Naive thymus-derived CD8-positive, alpha-beta T cell (primary cell): ENCODE results near the gene CTSF. TPM values are rescaled to one million over a fixed set of nuclear protein-coding genes. Genes with fewer than 3 reads are reported as not detected.
"Not testable (repeated sequence)": the region's sequence is repeated elsewhere in the genome, so short reads cannot be mapped to it uniquely, and the experiment has no call there.

Experiments
- ATAC-seq, 2 donors: fragments of 150-1000 bp; cut with Tn5 transposase in 1 of 2; sonication (Bioruptor Pico), chemical (Tn5 transposase) in 1 of 2; 1 replicate in 1 of 2; 2 replicates in 1 of 2; pipeline ENCODE4 v1.10.0; 2021; ENCODE audit warnings: mild to moderate bottlenecking in 2 of 2, moderate library complexity in 2 of 2
- POLR2A ChIA-PET: fragments of 350-600 bp; sonication (Branson Sonifier 250); formaldehyde crosslinking; loops from one replicate; lab custom pipeline; 2021; ENCODE audit warnings: antibody characterized with exemption; lab: Charles Lee
- DNase-seq, 10 donors: peaks; one replicate each; pipeline versions ENCODE4 v3.0.0 to v3.0.0-alpha.2; 2020 to 2022
- H3K27ac Mint-ChIP-seq, 10 donors: one replicate each; pipeline ENCODE4 v1.8.0; 2020 to 2022; ENCODE audit warnings: mild to moderate bottlenecking in 10 of 10, mixed read lengths in 10 of 10, moderate library complexity in 4 of 10, inconsistent platforms in 1 of 10
- H3K27me3 Mint-ChIP-seq, 5 donors: one replicate each; pipeline ENCODE4 v1.8.0; 2021 to 2022; ENCODE audit warnings: mixed read lengths in 5 of 5
- H3K36me3 Mint-ChIP-seq, 3 donors: one replicate each; pipeline ENCODE4 v1.8.0; 2020 to 2022; ENCODE audit warnings: mixed read lengths in 3 of 3, mild to moderate bottlenecking in 2 of 3, inconsistent platforms in 1 of 3
- H3K4me1 Mint-ChIP-seq, 4 donors: one replicate each; pipeline ENCODE4 v1.8.0; 2021 to 2022; ENCODE audit warnings: mixed read lengths in 4 of 4
- H3K4me3 Mint-ChIP-seq, 10 donors: one replicate each; pipeline ENCODE4 v1.8.0; 2020 to 2022; ENCODE audit warnings: mild to moderate bottlenecking in 10 of 10, mixed read lengths in 10 of 10, moderate library complexity in 6 of 10, inconsistent platforms in 1 of 10
- H3K9me3 Mint-ChIP-seq, 9 donors: one replicate each; pipeline ENCODE4 v1.8.0; 2020 to 2022; ENCODE audit warnings: mixed read lengths in 9 of 9, mild to moderate bottlenecking in 3 of 9, inconsistent platforms in 1 of 9, moderate library complexity in 1 of 9
- polyA plus RNA-seq, 3 donors: library from polyadenylated mRNA; unstranded; fragments of 300-500 nt; fragmentation: Illumina TruSeq; gene quantifications; one replicate each; pipeline ENCODE4 v1.2.3, GENCODE V29; 2021
- total RNA-seq, 8 experiments: library from RNA in 2 of 8; stranded (reverse) in 2 of 8; gene quantifications; one replicate each; pipeline ENCODE4 v1.2.3 and lab custom pipeline; 2021 to 2026

CTSF gene
- total RNA-seq (10 to 100 TPM; 53.9 to 58.4 TPM), polyA plus RNA-seq (10 to 100 TPM; 25.1 to 40.9 (median 25.4) TPM), total RNA-seq (lab: John Stamatoyannopoulos, UW) (1.5 to 69.6 (median 20.9) reads per million in 6 experiments)

DNA sequence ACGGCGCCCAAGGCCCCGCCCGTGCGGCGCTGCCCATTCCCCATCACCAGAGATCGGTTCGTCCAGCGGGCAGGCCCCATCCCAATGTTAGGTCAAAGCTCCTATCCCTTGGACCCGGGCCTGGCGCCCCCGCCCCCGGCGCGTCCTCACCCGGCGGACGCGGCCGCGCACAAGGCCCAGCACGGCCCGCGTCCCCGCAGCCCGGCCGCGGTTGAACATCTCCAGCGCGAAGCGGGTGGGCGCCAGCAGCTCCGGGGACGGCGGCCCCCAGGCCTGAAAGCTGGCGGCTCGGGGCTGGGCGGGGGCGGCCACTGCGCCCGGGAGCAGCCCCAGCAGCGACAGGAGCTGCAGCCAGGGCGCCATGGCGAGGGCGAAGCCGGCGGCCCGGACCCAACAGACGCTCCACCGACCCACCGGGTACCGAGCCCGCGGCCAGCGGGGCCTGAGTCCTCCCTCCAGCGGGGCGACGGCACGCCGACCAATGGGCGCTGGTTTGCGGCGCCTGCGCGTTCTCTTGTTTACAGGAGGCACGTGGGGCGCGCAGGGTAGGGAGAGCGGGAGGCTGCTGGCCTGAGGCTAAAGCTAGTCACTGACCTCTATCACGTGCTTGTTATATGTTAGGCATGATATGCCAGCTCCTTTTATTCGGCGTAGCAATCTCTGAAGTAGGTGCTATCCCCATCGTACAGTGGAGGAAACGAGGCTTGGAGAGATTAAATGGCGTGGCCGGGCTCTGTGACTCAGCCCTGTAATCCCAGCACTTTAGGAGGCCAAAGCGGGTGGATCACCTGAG is at the start of gene CTSF:
Gene CTSF (minus strand): TSS at position 483 of the 793 bp plus-strand sequence. CDS start 120 bp downstream, at position 363.
- ATAC-seq (peak; percentile 94 to 99), DNase-seq (peak; percentile 50 to 89 (median 68))
- Mint-ChIP-seq H3K27ac (peak within 1 kb of the TSS in 9 of 10 donors; percentile 66 to 95 (median 87)), H3K27me3 (peaks cover 0 to 2% (median 0%) of the 10 kb centered on the region in 5 donors), H3K4me3 (peak within 1 kb of the TSS; percentile 75 to 89 (median 86)), H3K4me1 (peaks cover 0 to 18% (median 10%) of the 10 kb centered on the region in 4 donors), H3K36me3 (peaks cover 0 to 2% (median 0%) of the 10 kb centered on the region in 3 donors), H3K9me3 (no peaks in the 10 kb centered on the region)
- POLR2A ChIA-PET = interaction anchor here (0.5 to 2.6 kb wide), 17 partner anchors 9 to 667 kb away, joined by 3 to 26 read pairs (median 4); partner anchors contain the start of genes ACTN3, DPP3, MRPL11 and RBM14

DNA sequence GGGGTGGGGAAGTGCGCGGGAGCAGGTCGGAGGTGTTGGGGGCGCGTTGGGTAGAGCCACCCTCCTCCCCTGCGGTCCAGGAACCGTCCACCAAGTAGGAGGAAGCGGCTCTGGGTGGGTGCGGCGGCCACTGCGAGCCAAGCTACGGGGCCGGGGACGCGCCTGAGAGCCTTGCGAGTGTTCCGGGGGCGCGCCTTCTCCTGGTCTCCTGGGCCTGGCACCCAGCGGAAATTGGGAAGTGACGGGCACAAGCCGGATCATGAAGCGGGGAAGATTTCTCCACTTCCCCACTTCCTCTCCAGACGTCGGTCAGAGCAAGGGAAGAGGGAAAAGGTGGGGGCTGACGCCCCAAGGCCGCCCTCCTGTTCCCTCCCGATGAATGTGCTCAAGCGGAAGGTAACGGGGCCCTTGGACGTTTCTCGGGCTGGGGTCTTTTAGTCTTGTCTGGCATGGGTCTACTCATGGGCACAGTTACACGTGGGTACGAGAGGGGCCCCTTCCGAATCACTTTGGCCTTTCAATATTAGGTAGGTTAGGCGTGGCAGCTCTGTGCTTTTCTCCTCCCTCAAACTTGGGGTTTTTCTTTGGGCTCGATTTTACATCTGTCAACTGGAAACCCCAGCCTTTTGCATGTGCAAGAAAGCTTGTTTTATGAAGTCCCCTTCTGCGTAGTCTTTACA is 48.9 kb upstream of the CTSF start:
- no peaks in the 10 kb centered on the region for H3K9me3 Mint-ChIP-seq

DNA sequence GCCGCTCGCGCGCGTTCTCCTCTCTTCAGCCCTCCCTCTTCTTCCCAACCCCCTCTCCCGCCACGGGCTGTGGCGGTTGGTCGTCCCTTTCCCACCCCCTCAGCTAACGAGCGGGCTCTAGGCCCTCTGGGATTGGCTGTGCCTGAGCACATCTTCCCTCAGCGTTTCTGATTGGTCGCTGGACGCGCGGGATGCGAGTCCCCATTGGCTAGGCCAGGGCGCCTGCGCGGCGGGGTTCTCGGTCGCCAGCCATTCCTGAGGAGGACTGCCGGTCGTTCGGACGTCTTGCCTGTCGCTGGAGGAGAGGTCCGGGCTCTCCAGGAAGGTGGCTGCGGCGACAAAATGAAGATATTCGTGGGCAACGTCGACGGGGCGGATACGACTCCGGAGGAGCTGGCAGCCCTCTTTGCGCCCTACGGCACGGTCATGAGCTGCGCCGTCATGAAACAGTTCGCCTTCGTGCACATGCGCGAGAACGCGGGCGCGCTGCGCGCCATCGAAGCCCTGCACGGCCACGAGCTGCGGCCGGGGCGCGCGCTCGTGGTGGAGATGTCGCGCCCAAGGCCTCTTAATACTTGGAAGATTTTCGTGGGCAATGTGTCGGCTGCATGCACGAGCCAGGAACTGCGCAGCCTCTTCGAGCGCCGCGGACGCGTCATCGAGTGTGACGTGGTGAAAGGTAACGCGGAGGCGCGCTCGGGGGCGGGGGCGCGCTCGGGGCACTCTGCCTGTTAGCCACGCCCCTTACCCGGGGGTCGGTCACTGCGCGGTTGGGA is 48.2 kb upstream of the CTSF start, which contains the start of gene RBM14:
Gene RBM14 (plus strand): TSS at position 252 of the 776 bp plus-strand sequence. CDS start 91 bp downstream, at position 343.
- H3K4me1 Mint-ChIP-seq = peaks cover 24 to 56% (median 49%) of the 10 kb centered on the region in 4 donors
- ATAC-seq = peak; percentile 80 to 81

More for the DNA sequence above, 48.9 kb upstream of the CTSF start:
- Mint-ChIP-seq H3K36me3 (peaks cover 0 to 48% (median 17%) of the 10 kb centered on the region in 3 donors), H3K4me3 (peak overlapping the region; percentile 96 to 100 (median 98)), H3K27ac (peak overlapping the region; percentile 96 to 100 (median 99)), H3K27me3 (peaks cover 0 to 5% (median 0%) of the 10 kb centered on the region in 5 donors), H3K4me1 (peaks cover 25 to 64% (median 55%) of the 10 kb centered on the region in 4 donors)
- DNase-seq = peak in 5 of 10 donors; percentile 32 to 49 (median 38)
- POLR2A ChIA-PET = interaction anchor here (0.9 to 6.3 kb wide), 32 partner anchors 8 to 1263 kb away, joined by 3 to 198 read pairs (median 4); partner anchors contain the start of genes ACTN3, B4GAT1, CCDC87 and CCS
- ATAC-seq = peak in 1 of 2 donors; percentile 26

DNA sequence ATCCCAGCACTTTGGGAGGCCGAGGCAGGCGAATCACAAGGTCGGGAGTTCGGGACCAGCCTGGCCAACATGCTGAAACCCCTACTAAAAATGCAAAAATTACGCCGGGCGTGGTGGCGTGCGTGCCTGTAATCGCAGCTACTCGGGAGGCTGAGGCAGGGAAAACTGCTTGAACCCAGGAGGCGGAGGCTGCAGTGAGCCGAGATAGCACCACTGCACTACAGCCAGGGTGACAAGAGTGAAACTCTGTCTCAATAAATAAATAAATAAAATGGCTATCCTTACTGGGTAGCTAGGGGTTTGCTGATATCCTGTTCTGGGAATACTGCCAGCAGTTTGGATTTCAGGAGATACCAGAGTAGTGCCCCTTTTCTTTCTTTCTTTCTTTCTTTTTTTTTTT is 45.7 kb upstream of the CTSF start:
- peaks cover 0 to 25% (median 10%) of the 10 kb centered on the region in 3 donors for H3K36me3 Mint-ChIP-seq
- H3K9me3 Mint-ChIP-seq = no peaks in the 10 kb centered on the region
- peaks cover 0 to 5% (median 0%) of the 10 kb centered on the region in 5 donors for H3K27me3 Mint-ChIP-seq
- no peak overlapping the region for H3K4me3 Mint-ChIP-seq
- peaks cover 21 to 50% (median 39%) of the 10 kb centered on the region in 4 donors for H3K4me1 Mint-ChIP-seq
- peak overlapping the region in 1 of 10 donors; percentile 38 for H3K27ac Mint-ChIP-seq
- no peak for DNase-seq
- no peak for ATAC-seq
- POLR2A ChIA-PET = interaction anchor here (0.6 kb wide), 1 partner anchor 19 kb away, joined by 3 read pairs; no protein-coding TSS in a partner anchor

More for the DNA sequence above, 48.2 kb upstream of the CTSF start, which contains the start of gene RBM14:
- DNase-seq = peak; percentile 97 to 100 (median 98)
- Mint-ChIP-seq H3K9me3 (no peaks in the 10 kb centered on the region), H3K27ac (peak within 1 kb of the TSS; percentile 96 to 100 (median 99)), H3K4me3 (peak within 1 kb of the TSS; percentile 96 to 100 (median 98)), H3K36me3 (peaks cover 0 to 40% (median 17%) of the 10 kb centered on the region in 3 donors), H3K27me3 (peaks cover 0 to 5% (median 0%) of the 10 kb centered on the region in 5 donors)
- POLR2A ChIA-PET = interaction anchor here (0.5 to 6.3 kb wide), 36 partner anchors 9 to 1838 kb away, joined by 3 to 198 read pairs (median 4); partner anchors contain the start of genes ACTN3, B4GAT1, CCDC87 and CCS

DNA sequence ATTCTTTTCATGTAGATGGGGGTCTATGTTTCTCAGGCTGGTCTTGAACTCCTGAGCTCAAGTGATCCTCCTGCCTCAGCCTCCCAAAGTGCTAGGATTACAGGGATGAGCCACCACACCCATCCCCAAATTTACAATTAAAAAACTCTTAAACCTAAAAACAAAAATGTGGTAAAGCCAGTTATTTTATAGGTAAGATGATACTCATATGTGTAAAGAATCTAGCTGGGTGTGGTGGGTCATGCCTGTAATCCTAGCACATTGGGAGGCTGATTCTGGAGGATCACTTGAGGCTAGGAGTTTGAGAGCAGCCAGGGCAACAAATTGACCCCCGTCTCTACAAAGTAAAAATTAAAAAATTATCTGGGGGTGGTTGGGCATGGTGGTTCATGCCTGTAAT is 44.1 kb upstream of the CTSF start:
- Mint-ChIP-seq H3K4me3 (no peak overlapping the region), H3K27me3 (peaks cover 0 to 5% (median 0%) of the 10 kb centered on the region in 5 donors), H3K9me3 (no peaks in the 10 kb centered on the region), H3K36me3 (peaks cover 0 to 13% (median 5%) of the 10 kb centered on the region in 3 donors), H3K4me1 (peaks cover 8 to 43% (median 24%) of the 10 kb centered on the region in 4 donors), H3K27ac (peak overlapping the region in 2 of 10 donors; percentile 38 to 66)
- DNase-seq = no peak
- ATAC-seq = no peak
- POLR2A ChIA-PET = interaction anchor here (1.4 to 1.9 kb wide), 2 partner anchors 16 to 26 kb away, joined by 4 to 5 read pairs; partner anchors contain the start of gene RBM4

DNA sequence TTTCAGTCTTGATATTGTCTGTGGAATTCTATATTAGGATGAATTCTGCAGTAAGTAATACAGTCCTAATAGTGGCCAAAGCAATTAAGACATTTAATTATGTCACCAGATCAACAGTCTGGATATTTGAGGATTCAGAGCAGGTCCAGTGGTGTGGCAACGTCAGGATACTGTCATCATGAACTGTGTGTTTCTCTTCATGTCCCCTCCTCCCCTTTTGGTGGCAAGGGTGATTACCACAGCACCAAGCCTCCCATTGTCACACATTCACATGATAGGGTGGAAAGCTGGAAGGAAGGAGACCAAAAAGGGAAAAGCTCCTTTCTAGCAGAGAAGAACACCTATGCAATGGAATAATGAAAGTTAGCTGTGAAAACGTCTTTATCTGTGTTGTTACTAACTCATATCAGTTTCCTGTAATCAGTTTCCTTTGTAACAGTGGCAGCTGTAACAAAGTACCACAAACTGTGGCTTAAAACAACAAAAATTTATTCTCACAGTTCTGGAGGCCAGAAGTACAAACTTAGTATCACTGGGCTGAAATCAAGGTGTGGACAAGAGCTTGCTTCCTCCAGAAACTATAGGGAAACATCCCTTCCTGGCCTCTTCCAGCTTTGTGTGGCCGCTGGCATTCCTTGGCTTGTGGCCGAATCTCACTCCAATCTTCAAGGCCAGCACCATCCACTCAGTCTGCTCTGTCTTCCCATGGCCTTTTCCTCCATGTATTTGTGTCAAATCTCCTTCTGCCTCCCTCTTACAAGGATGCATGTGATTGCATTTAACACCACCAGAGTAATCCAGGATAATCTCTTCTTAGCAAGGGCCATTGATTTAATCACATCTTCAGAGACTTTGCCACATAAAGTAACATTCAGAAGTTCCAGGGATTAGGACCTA is 41.6 kb upstream of the CTSF start:
- ATAC-seq = no peak
- H3K36me3 Mint-ChIP-seq = peaks cover 0 to 20% (median 0%) of the 10 kb centered on the region in 3 donors
- no peak for DNase-seq
- no peak overlapping the region for H3K4me3 Mint-ChIP-seq
- peak overlapping the region in 7 of 10 donors; percentile 5 to 61 (median 51) for H3K27ac Mint-ChIP-seq
- POLR2A ChIA-PET = interaction anchor here (0.6 kb wide), 1 partner anchor 484 kb away, joined by 3 read pairs; no protein-coding TSS in a partner anchor
- no peaks in the 10 kb centered on the region for H3K27me3 Mint-ChIP-seq
- peaks cover 1 to 31% (median 9%) of the 10 kb centered on the region in 4 donors for H3K4me1 Mint-ChIP-seq
- no peaks in the 10 kb centered on the region for H3K9me3 Mint-ChIP-seq

DNA sequence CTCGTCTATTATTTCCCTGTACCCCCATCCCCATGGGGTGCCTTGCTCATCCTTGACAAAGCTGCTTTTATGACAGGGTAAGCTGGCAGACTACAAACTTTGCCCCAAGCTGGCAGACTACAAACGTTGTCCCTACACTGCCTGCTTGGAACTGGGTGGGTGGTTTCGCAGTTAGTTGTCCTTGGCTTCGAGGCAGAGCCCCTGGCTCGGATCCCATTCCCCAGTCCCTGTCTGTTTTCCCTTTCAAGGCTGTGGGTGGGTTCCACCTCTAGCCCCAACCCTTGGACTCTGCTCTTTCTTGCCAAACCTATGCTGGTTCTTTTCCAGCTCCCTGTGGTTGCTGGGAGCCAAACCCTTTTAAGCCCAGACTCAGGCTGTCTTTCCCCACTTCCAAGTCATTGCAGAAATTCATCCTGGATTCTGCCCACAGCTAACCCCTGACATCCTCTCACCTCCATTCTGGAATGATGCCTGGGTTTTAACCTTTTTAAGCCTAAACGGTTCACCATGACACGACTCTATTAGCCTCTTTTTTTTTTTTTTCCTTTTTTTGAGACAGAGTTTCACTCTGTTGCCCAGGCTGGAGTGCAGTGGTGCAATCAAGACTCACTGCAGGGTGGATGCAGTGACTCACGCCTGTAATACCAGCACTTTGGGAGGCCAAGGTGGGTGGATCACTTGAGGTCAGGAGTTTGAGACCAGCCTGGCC is 38.9 kb upstream of the CTSF start:
- DNase-seq = no peak
- POLR2A ChIA-PET = interaction anchor here (0.7 to 2.9 kb wide), 3 partner anchors 10 to 1899 kb away, joined by 3 to 11 read pairs (median 5); partner anchors contain the start of gene RBM14
- H3K4me1 Mint-ChIP-seq = peaks cover 1 to 28% (median 9%) of the 10 kb centered on the region in 4 donors
- H3K27me3 Mint-ChIP-seq = no peaks in the 10 kb centered on the region
- H3K4me3 Mint-ChIP-seq = no peak overlapping the region
- no peaks in the 10 kb centered on the region for H3K9me3 Mint-ChIP-seq
- H3K36me3 Mint-ChIP-seq = peaks cover 0 to 35% (median 0%) of the 10 kb centered on the region in 3 donors
- ATAC-seq = no peak
- peak overlapping the region in 1 of 10 donors; percentile 71 for H3K27ac Mint-ChIP-seq

DNA sequence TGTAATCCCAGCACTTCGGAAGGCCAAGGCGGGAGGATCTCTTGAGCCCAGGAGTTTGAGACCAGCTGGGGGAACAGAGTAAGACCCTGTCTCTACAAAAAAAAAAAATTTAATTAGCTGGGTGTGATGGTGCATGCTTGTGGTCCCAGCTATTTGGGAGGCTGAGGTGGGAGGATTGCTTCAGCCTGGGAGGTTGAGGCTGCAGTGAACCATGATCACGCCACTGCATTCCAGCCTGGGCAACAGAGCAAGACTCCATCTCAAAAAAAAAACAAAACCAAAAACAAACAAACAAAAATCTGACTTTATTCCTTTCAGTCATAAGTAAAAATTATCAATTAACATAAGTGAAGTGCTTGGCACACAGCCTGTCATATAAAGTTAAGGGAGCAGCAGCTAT is 38.2 kb upstream of the CTSF start:
- not testable (repeated sequence) for ATAC-seq, H3K9me3 Mint-ChIP-seq, H3K27ac Mint-ChIP-seq, DNase-seq, H3K27me3 Mint-ChIP-seq, H3K4me3 Mint-ChIP-seq
- H3K36me3 Mint-ChIP-seq = peaks cover 0 to 42% (median 0%) of the 10 kb centered on the region in 3 donors
- POLR2A ChIA-PET = interaction anchor here (0.7 to 2.9 kb wide), 3 partner anchors 10 to 1898 kb away, joined by 3 to 11 read pairs (median 3); partner anchors contain the start of gene RBM14
- H3K4me1 Mint-ChIP-seq = peaks cover 1 to 26% (median 9%) of the 10 kb centered on the region in 4 donors

DNA sequence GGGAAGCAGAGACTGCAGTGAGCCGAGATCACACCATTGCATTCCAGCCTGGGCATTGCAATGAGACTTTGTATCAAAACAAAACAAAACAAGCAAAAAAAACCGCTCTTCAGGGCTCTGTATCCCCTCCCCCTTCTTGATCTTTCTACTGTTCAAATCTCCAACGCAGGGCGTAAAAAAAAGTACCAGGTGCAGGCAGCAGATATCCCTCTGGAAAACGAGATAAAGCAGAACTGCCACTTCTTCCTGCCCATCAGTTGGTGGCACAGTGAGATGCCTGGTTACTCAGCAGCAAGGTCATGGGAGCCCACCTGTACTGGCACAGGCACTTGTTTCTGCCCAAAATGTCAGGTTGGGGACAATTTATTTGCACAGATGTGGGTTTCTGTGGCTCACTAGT is 35.7 kb upstream of the CTSF start:
- H3K36me3 Mint-ChIP-seq = peaks cover 0 to 57% (median 0%) of the 10 kb centered on the region in 3 donors
- peaks cover 0 to 17% (median 1%) of the 10 kb centered on the region in 4 donors for H3K4me1 Mint-ChIP-seq
- DNase-seq (no peak), ATAC-seq (no peak)
- peak overlapping the region in 1 of 10 donors; percentile 27 for H3K27ac Mint-ChIP-seq
- no peaks in the 10 kb centered on the region for H3K27me3 Mint-ChIP-seq
- POLR2A ChIA-PET = interaction anchor here (0.6 to 2.9 kb wide), 3 partner anchors 13 to 35 kb away, joined by 4 to 11 read pairs (median 5); partner anchors contain the start of gene RBM14
- H3K9me3 Mint-ChIP-seq = no peaks in the 10 kb centered on the region
- H3K4me3 Mint-ChIP-seq = no peak overlapping the region
